ENCODE measurements around the gene RASA3.
"Not testable (repeated sequence)": the region's sequence is repeated elsewhere in the genome, so short reads cannot be mapped to it uniquely, and the experiment has no call there.

RASA3 gene

GRCh38 chr13:114025714-114026431, 106.5 kb downstream of the RASA3 start:
- no peak for DNase-seq
- peak overlapping the region; percentile 72 to 95 for H3K27ac Mint-ChIP-seq
- peaks cover 0 to 1% of the 10 kb centered on the region in 2 donors for H3K9me3 Mint-ChIP-seq
- peaks cover 28% of the 10 kb centered on the region for H3K4me1 Mint-ChIP-seq
- H3K4me3 Mint-ChIP-seq: no peak overlapping the region
- no peaks in the 10 kb centered on the region for H3K27me3 Mint-ChIP-seq
- no peak for ATAC-seq

DNA sequence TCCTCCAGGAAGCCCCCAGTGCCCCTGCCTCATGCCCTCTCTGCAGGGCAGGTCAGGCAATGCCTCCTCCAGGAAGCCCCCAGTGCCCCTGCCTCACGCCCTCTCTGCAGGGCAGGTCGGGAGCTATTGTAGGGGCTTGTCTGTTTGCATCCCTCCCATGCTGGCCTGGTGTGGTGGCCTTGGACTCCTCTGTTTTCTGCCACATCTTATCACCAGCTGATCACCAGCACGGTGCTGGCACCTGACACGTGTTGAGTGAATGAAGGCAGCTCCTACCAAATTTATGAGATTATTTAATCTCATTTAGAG, 107.1 kb downstream of the RASA3 start:
- ATAC-seq: no peak
- Mint-ChIP-seq H3K4me3 (no peak overlapping the region), H3K9me3 (no peaks in the 10 kb centered on the region), H3K27me3 (no peaks in the 10 kb centered on the region), H3K27ac (peak overlapping the region; percentile 82 to 95), H3K4me1 (peaks cover 24% of the 10 kb centered on the region)
- no peak for DNase-seq

DNA sequence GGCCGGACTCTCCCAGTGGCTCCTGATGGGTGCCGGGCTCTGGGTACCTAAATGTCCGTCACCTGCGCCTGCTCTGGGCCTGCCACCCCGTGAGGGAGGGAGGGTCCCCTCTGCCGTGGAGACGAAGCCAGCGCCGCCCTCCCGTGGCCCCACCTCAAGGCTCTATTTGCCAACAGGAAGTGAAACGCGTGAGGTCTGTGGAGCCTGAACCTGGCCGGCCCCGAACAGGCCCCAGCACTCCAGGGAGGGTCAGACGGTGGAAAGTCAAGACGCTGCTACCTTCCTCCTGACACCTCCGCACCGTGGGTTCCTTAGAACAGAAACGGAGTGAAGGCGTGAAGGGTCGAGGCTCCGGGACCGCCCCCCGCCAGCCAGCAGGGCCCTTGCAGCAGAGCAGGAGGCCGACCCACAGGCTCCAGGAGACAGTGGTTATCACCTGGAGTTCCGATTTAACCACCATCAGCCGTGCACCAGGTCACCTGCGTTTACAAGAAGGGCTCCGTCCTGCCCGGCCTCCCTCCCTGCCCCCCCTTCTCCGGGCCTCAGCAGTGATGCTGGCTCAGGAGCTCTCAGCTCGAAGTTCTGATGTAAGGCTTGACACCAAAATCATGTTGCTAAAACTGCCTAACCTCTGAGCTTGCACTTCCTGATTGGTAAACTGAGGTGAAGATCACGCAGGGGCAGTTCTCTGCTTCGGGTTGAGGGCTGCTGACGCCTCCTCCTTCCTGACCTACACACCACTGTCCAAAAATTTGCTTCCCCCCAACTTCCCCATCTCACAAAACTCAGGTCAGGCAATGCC, 107.6 kb downstream of the RASA3 start:
- Mint-ChIP-seq H3K27me3 (no peaks in the 10 kb centered on the region), H3K4me3 (no peak overlapping the region), H3K4me1 (peaks cover 19% of the 10 kb centered on the region), H3K9me3 (no peaks in the 10 kb centered on the region), H3K27ac (peak overlapping the region; percentile 82 to 95)
- DNase-seq: no peak
- peak; percentile 48 for ATAC-seq

DNA sequence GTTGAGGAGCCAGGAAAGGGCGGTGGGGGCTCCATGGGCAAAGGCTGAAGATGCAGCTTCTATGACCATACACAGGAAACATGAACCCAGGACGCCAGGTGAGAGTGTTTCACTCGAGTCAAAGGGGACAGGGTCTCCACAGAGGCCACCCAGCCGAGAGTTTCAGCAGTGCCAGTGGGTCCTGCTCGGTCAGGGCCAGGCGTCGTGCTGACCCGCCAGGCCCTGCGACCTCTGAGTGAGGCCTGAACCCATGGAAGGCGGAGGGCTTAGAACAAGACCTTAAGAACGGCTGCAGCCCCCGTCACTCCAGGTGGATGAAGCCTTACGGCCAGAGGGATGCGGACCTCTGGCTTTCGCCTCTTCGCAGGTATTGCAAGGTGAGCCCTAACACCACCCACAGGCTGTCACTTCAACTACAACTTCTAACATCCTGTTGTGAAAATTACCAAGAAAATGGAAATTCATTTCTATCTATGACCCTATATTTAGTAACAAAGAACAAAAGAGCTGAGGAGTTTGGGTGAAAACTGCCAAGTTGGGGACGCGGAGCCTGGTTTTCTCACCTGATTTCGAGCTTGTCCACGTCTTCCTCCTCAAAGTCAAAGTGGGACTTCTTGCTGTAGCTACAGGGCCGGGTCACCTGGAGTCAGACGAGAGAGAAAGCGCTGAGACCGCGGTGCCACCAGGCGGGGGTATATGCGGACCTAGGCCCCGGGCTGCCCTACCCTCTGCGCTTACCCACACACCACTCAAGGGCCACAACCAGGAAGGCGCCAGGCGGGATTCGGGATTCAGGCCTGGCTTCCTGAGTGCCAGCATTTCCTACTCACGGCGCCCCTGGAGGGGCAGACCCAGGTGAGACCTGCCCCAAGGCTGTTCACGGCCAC, 108.5 kb downstream of the RASA3 start:
- H3K27me3 Mint-ChIP-seq: no peaks in the 10 kb centered on the region
- H3K4me3 Mint-ChIP-seq: no peak overlapping the region
- peak overlapping the region; percentile 55 to 74 for H3K27ac Mint-ChIP-seq
- no peaks in the 10 kb centered on the region for H3K9me3 Mint-ChIP-seq
- peaks cover 16% of the 10 kb centered on the region for H3K4me1 Mint-ChIP-seq
- no peak for DNase-seq
- ATAC-seq: peak; percentile 22

- no peaks in the 10 kb centered on the region for H3K27me3 Mint-ChIP-seq
- no peaks in the 10 kb centered on the region for H3K9me3 Mint-ChIP-seq
- H3K4me1 Mint-ChIP-seq: peaks cover 16% of the 10 kb centered on the region
- no peak overlapping the region for H3K4me3 Mint-ChIP-seq
- H3K27ac Mint-ChIP-seq: peak overlapping the region in 1 of 2 donors; percentile 74
- DNase-seq (no peak), ATAC-seq (no peak)
These were observed 109.5 kb downstream of the RASA3 start for GRCh38 chr13:114022876-114023275.

DNA sequence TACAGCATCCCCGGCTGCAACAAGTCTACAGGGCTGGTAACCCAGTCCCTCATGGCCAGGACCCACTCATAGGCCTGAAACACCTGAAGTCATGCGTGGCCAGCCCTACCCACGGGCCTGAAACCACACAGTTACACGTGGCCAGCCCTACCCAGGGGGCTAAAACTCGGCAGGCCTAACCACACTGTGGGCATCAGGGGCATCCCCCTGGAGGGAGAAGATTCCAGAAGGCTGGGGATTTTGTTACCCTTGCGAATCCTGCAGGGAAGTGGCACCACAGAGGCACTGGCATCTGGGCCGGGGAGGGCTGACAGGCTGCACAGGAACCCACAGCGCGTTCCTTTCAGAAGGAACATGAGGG, 110.1 kb downstream of the RASA3 start:
- H3K27ac Mint-ChIP-seq: no peak overlapping the region
- H3K9me3 Mint-ChIP-seq: no peaks in the 10 kb centered on the region
- no peak overlapping the region for H3K4me3 Mint-ChIP-seq
- no peaks in the 10 kb centered on the region for H3K27me3 Mint-ChIP-seq
- ATAC-seq (peak; percentile 30), DNase-seq (no peak)
- H3K4me1 Mint-ChIP-seq: peaks cover 16% of the 10 kb centered on the region

DNA sequence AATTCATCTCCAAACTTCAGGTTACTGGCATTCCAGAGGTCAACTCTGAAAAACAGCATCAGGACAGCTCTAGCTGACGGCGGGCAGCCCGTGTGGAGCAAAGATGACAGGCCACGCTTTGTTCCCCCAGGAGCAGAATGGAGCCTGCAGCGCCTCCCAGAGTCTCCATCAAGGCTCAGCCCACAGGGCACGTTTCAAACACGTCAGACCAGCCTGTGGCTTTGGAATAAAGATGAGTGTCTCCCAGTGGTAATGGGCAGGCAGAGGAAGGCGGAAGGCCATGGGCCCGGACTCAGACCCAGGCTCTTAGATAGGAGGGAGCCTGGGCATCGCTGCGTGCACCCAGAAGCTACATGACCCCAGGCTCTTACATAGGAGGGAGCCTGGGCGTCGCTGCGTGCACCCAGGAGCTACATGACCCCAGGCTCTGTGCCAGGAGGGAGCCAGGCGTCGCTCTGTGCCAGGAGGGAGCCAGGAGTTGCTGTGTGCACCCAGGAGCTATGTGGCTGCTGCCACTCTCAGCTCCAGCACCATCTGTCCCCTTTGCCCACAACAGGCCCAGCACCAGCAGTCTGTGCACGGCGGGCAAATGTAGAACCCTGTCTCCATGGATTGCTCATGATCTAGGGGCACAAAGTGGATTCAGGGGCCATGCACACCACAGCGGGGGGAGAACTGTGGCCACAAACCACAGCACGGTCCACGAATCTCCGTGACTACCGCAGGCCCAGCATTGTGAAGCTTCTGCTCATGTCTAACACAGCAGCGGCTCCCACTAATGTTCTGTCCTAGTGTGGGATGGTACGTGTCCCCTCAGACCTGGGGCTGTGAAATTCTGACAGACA, 110.7 kb downstream of the RASA3 start:
- peaks cover 18% of the 10 kb centered on the region for H3K4me1 Mint-ChIP-seq
- H3K9me3 Mint-ChIP-seq: no peaks in the 10 kb centered on the region
- ATAC-seq (no peak), DNase-seq (no peak)
- H3K27ac Mint-ChIP-seq: peak overlapping the region; percentile 7 to 88
- no peaks in the 10 kb centered on the region for H3K27me3 Mint-ChIP-seq
- H3K4me3 Mint-ChIP-seq: no peak overlapping the region

GRCh38 chr13:114020750-114021463, 111.5 kb downstream of the RASA3 start:
- DNase-seq: no peak
- Mint-ChIP-seq H3K27me3 (no peaks in the 10 kb centered on the region), H3K4me1 (peaks cover 26% of the 10 kb centered on the region), H3K4me3 (no peak overlapping the region), H3K9me3 (no peaks in the 10 kb centered on the region), H3K27ac (peak overlapping the region; percentile 7 to 88)
- ATAC-seq: no peak

GRCh38 chr13:114020134-114020533, 112.3 kb downstream of the RASA3 start:
- ATAC-seq, H3K9me3 Mint-ChIP-seq, H3K4me3 Mint-ChIP-seq, H3K27ac Mint-ChIP-seq, DNase-seq, H3K27me3 Mint-ChIP-seq: not testable (repeated sequence)
- H3K4me1 Mint-ChIP-seq: peaks cover 24% of the 10 kb centered on the region

DNA sequence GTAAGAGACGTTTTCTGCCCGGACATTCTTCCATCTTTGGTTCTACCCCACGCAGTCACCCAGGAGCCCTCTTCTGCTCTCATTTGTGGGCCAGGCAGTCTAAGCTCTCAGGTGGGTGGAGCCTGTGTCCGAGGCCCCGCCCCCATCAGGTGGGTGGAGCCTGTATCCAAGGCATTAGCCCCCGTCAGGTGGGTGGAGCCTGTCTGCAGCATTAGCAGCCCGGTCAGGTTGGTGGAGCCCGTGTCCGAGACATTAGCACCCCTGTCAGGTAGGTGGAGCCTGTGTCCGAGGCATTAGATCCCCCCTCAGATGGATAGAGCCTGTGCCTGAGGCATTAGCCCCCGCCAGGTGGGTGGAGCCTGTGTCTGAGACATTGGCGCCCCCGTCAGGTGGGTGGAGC, 113.1 kb downstream of the RASA3 start:
- no peak overlapping the region for H3K4me3 Mint-ChIP-seq

GRCh38 chr13:114018461-114019055, 113.9 kb downstream of the RASA3 start:
- H3K9me3 Mint-ChIP-seq: no peaks in the 10 kb centered on the region
- DNase-seq (no peak), ATAC-seq (no peak)
- no peak overlapping the region for H3K4me3 Mint-ChIP-seq
- peaks cover 17% of the 10 kb centered on the region for H3K4me1 Mint-ChIP-seq
- H3K27ac Mint-ChIP-seq: peak overlapping the region in 1 of 2 donors; percentile 63
- H3K27me3 Mint-ChIP-seq: no peaks in the 10 kb centered on the region

More for the DNA sequence above, 113.1 kb downstream of the RASA3 start:
- ATAC-seq (no peak), DNase-seq (peak in 1 of 2 donors; percentile 26)
- Mint-ChIP-seq H3K27me3 (no peaks in the 10 kb centered on the region), H3K9me3 (no peaks in the 10 kb centered on the region), H3K4me1 (peaks cover 22% of the 10 kb centered on the region), H3K27ac (no peak overlapping the region)

- Mint-ChIP-seq H3K4me1 (peaks cover 17% of the 10 kb centered on the region), H3K4me3 (no peak overlapping the region), H3K27me3 (no peaks in the 10 kb centered on the region), H3K9me3 (no peaks in the 10 kb centered on the region), H3K27ac (peak overlapping the region in 1 of 2 donors; percentile 54)
- ATAC-seq (no peak), DNase-seq (no peak)
These were observed 114.5 kb downstream of the RASA3 start for GRCh38 chr13:114017966-114018365.

DNA sequence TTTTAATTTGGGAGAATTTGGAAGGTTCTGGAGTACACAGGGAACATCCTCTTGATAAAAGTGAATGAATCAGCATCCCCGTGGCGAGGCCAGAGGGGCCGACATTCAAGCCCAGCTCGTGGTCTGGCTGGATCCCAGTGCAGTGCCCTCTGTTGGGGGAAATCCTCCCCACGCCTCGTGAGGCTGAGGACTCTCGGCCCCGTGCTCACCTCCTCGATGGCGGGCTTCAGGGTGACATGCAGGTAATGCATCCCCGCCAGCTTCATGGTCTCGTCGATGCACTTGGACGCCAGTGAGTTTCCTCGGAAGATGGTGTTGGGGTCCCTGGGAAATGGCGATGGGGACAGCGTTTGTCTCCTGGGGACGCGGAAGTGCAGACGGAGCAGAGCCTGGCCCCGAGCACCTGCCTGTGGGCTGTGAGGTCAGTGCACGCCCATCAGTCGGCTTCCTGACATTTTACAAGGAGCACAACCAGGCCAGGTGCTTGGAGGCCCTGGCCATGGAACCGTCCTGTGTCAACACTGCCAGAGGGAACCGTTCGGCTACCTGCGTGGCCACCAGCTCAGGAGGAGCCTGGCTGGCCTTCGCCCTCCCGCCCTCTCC, 115.3 kb downstream of the RASA3 start:
- peaks cover 17% of the 10 kb centered on the region for H3K4me1 Mint-ChIP-seq
- no peak overlapping the region for H3K4me3 Mint-ChIP-seq
- no peak for DNase-seq
- no peak for ATAC-seq
- H3K27me3 Mint-ChIP-seq: no peaks in the 10 kb centered on the region
- H3K27ac Mint-ChIP-seq: peak overlapping the region in 1 of 2 donors; percentile 71
- H3K9me3 Mint-ChIP-seq: no peaks in the 10 kb centered on the region
